Left renal pelvis (tissue), 4 donors: ENCODE measurements around the gene SLC15A3. TPM values are rescaled to one million over a fixed set of nuclear protein-coding genes. Genes with fewer than 3 reads are reported as not detected.

Experiments used
- DNase-seq, 4 donors: peaks; one replicate each; pipeline ENCODE4 v3.0.0-alpha.2; 2013; ENCODE audit warnings: low read depth in 4 of 4, low spot score in 3 of 4
- polyA plus RNA-seq, 4 donors: library from polyadenylated mRNA; unstranded; fragments of 120-200 nt; gene quantifications; one replicate each; pipeline ENCODE4 v1.2.1, GENCODE V29; 2013; ENCODE audit not compliant: insufficient read length in 4 of 4

The SLC15A3 gene
- polyA plus RNA-seq, 4 donors = 18.9 to 30.1 (median 23.8) TPM

- DNase-seq = no peak
Measured at GRCh38 chr11:60899046-60899936, 52.7 kb downstream of the SLC15A3 start.

GRCh38 chr11:60897496-60897895, 54.5 kb downstream of the SLC15A3 start:
- DNase-seq = no peak

GRCh38 chr11:60895687-60896086, 56.3 kb downstream of the SLC15A3 start:
- no peak for DNase-seq

- no peak for DNase-seq
Measured at GRCh38 chr11:60891103-60891741, 60.8 kb downstream of the SLC15A3 start.

GRCh38 chr11:60890696-60891095, 61.3 kb downstream of the SLC15A3 start:
- no peak for DNase-seq

GRCh38 chr11:60889869-60890311, 62.1 kb downstream of the SLC15A3 start:
- no peak for DNase-seq

GRCh38 chr11:60887556-60887955, 64.4 kb downstream of the SLC15A3 start:
- no peak for DNase-seq

Other genes starting within 250 kb of the SLC15A3 start
- gene MS4A18, start 227.5 kb downstream of the SLC15A3 start, polyA plus RNA-seq = not detected
- gene MS4A15, start 195.3 kb downstream of the SLC15A3 start, polyA plus RNA-seq = not detected
- under 1 TPM in 2 of 4 donors, not detected in 2; 0.13 to 0.31 TPM for gene MS4A10, start 166.8 kb downstream of the SLC15A3 start, polyA plus RNA-seq
- 10 to 100 TPM; 13.1 to 23.7 (median 18.5) TPM for gene CCDC86, start 110.1 kb downstream of the SLC15A3 start, polyA plus RNA-seq
- under 1 TPM; 0.14 to 0.74 (median 0.27) TPM for gene PTGDR2, start 96.2 kb downstream of the SLC15A3 start, polyA plus RNA-seq
- gene ZP1, start 84.6 kb downstream of the SLC15A3 start, polyA plus RNA-seq = under 1 TPM in 1 of 4 donors, not detected in 3; 0.22 TPM
- 100 to 1,000 TPM in 3 of 4 donors, 10 to 100 TPM in 1; 89.2 to 130 (median 118) TPM for gene PRPF19, start 45.6 kb downstream of the SLC15A3 start, polyA plus RNA-seq
- gene TMEM109, start 38.0 kb downstream of the SLC15A3 start, polyA plus RNA-seq = 100 to 1,000 TPM in 1 of 4 donors, 10 to 100 TPM in 3; 88.8 to 116 (median 91.3) TPM
- gene TMEM132A, start 27.7 kb downstream of the SLC15A3 start, polyA plus RNA-seq = 100 to 1,000 TPM in 1 of 4 donors, 10 to 100 TPM in 3; 56.2 to 107 (median 63.1) TPM
- 1 to 10 TPM in 3 of 4 donors, under 1 TPM in 1; 0.50 to 1.6 (median 1.6) TPM for gene CD6, start 19.5 kb upstream of the SLC15A3 start, polyA plus RNA-seq
- under 1 TPM; 0.06 to 0.42 (median 0.08) TPM for gene CD5, start 150.3 kb upstream of the SLC15A3 start, polyA plus RNA-seq
- gene VPS37C, start 209.2 kb upstream of the SLC15A3 start, polyA plus RNA-seq = 10 to 100 TPM; 14.1 to 22.8 (median 17.1) TPM